ENCODE results near the gene HORMAD2. TPM values are rescaled to one million over a fixed set of nuclear protein-coding genes. Genes with fewer than 3 reads are reported as not detected.

HORMAD2 gene
- polyA plus RNA-seq, 1 of the 3 experiments (the other 2 are of a cell fraction), result not detected

DNA sequence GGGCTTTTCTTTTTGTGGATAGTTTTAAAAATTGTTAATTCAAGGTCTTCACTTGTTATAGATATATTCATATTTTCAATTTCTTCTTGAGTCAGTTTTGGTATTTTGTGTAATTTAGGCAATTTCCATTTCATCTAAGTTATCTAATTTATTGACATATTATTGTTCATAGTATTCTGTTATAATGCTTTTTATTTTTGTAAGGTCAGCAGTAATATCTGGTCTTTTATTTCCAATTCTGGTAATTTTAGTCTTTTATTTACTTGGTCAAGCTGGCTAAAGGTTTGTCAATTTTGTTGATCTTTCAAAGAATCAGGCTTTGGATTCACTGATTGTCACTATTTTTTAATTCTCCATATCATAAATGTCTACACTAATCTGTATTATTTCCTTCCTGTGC is 60.1 kb downstream of the HORMAD2 start:
- no peaks in the 10 kb centered on the region for H3K4me1 ChIP-seq (ENCODE audit: control insufficient read depth in 1 of 2, insufficient read depth in 2 of 2, low read depth in 1 of 2, low read length in 1 of 2)
- H3K79me2 ChIP-seq (ENCODE audit: insufficient read depth), result no peaks in the 10 kb centered on the region
- no peaks in the 10 kb centered on the region for H3F3A ChIP-seq (replicated peaks; ENCODE audit: insufficient read depth)
- H3K9me2 ChIP-seq, result no peaks in the 10 kb centered on the region
- H3K9ac ChIP-seq, result no peak overlapping the region
- TF ChIP-seq FOXM1 (IDR thresholded peaks at IDR 0.05; ENCODE audit: low read depth) (no peak), FOSL2 (IDR thresholded peaks at IDR 0.05; ENCODE audit: borderline replicate concordance, low read depth) (no peak), RCOR1 (IDR thresholded peaks at IDR 0.05; ENCODE audit: low read length) (no peak), TAF1 (IDR thresholded peaks at IDR 0.05; ENCODE audit: borderline replicate concordance, low read depth, low read length) (no peak), POLR2AphosphoS5 (IDR thresholded peaks at IDR 0.05; ENCODE audit: low read depth, low read length) (no peak), CHD2 (IDR thresholded peaks at IDR 0.05; ENCODE audit: low read length, partially characterized antibody) (no peak), RXRA (IDR thresholded peaks at IDR 0.05; ENCODE audit: borderline replicate concordance, low read depth) (no peak), GABPA (IDR thresholded peaks at IDR 0.05; ENCODE audit: low read depth) (no peak)
- TF ChIP-seq, protein P1, sequence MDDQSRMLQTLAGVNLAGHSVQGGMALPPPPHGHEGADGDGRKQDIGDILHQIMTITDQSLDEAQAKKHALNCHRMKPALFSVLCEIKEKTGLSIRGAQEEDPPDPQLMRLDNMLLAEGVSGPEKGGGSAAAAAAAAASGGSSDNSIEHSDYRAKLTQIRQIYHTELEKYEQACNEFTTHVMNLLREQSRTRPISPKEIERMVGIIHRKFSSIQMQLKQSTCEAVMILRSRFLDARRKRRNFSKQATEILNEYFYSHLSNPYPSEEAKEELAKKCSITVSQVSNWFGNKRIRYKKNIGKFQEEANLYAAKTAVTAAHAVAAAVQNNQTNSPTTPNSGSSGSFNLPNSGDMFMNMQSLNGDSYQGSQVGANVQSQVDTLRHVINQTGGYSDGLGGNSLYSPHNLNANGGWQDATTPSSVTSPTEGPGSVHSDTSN (IDR thresholded peaks at IDR 0.05), result no peak
- H3K36me3 ChIP-seq (replicated peaks in 1 of 2; ENCODE audit: control insufficient read depth in 1 of 2, insufficient read depth in 2 of 2, low read length in 1 of 2), result no peaks in the 10 kb centered on the region
- ChIA-PET POLR2A (no interaction called here), CTCF (interaction anchor here (1.7 kb wide), 1 partner anchor 123 kb away, joined by 5 read pairs; no protein-coding TSS in a partner anchor)
- DNase-seq, result no peak
- H3K27ac ChIP-seq (ENCODE audit: low read depth in 2 of 2, low read length in 1 of 2), result no peak overlapping the region
- H3K9me3 ChIP-seq, result peaks cover 12% of the 10 kb centered on the region; the same call in 1 of the 2 replicates
- no peak overlapping the region for H3K4me2 ChIP-seq
- no peak overlapping the region for H2AFZ ChIP-seq (ENCODE audit: low read depth)
- no peaks in the 10 kb centered on the region for H3K27me3 ChIP-seq (ENCODE audit: insufficient read depth)
- no peaks in the 10 kb centered on the region for H4K20me1 ChIP-seq (ENCODE audit: insufficient read depth)
- H3K4me3 ChIP-seq (ENCODE audit: low read depth in 2 of 2, low read length in 1 of 2), result no peak overlapping the region

DNA sequence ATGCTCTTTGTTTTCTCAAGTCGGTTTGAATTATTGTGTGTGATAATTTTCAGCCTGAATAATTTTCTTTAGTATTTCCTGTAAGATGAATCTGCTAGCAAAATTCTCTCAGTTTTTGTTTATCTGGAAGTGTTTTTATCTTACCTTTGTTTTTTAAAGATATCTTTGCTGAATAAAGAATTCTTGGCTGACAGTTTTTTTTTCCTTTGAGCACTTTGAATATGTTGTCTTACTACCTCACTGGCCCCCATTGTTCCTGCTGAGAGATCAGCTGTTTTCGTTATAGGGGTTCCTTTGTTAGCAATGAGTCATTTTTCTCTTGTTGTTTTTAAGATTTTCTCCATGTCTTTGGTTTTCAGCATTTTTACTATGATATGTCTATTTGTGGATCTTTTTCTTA is 63.0 kb downstream of the HORMAD2 start:
- Histone ChIP-seq H3K4me1 (ENCODE audit: control insufficient read depth in 1 of 2, insufficient read depth in 2 of 2, low read depth in 1 of 2, low read length in 1 of 2) (no peaks in the 10 kb centered on the region), H3K9me3 (peaks cover 12% of the 10 kb centered on the region; the same call in 1 of the 2 replicates), H3K27ac (ENCODE audit: low read depth in 2 of 2, low read length in 1 of 2) (no peak overlapping the region), H4K20me1 (ENCODE audit: insufficient read depth) (no peaks in the 10 kb centered on the region), H3K9me2 (no peaks in the 10 kb centered on the region), H3K9ac (no peak overlapping the region), H3K4me2 (no peak overlapping the region), H3K4me3 (ENCODE audit: low read depth in 2 of 2, low read length in 1 of 2) (no peak overlapping the region), H3K36me3 (replicated peaks in 1 of 2; ENCODE audit: control insufficient read depth in 1 of 2, insufficient read depth in 2 of 2, low read length in 1 of 2) (peaks cover 0 to 3% of the 10 kb centered on the region in 2 experiments), H3K79me2 (ENCODE audit: insufficient read depth) (no peaks in the 10 kb centered on the region), H3F3A (replicated peaks; ENCODE audit: insufficient read depth) (no peaks in the 10 kb centered on the region), H3K27me3 (ENCODE audit: insufficient read depth) (no peaks in the 10 kb centered on the region), H2AFZ (ENCODE audit: low read depth) (no peak overlapping the region)
- WGBS (ENCODE audit: low lambda C conversion rate), result 50% methylated on average over 2 of the region's 2 CpGs
- CTCF ChIA-PET, result no interaction called here
- POLR2A ChIA-PET, result no interaction called here
- no peak for DNase-seq
- TF ChIP-seq, protein P2, sequence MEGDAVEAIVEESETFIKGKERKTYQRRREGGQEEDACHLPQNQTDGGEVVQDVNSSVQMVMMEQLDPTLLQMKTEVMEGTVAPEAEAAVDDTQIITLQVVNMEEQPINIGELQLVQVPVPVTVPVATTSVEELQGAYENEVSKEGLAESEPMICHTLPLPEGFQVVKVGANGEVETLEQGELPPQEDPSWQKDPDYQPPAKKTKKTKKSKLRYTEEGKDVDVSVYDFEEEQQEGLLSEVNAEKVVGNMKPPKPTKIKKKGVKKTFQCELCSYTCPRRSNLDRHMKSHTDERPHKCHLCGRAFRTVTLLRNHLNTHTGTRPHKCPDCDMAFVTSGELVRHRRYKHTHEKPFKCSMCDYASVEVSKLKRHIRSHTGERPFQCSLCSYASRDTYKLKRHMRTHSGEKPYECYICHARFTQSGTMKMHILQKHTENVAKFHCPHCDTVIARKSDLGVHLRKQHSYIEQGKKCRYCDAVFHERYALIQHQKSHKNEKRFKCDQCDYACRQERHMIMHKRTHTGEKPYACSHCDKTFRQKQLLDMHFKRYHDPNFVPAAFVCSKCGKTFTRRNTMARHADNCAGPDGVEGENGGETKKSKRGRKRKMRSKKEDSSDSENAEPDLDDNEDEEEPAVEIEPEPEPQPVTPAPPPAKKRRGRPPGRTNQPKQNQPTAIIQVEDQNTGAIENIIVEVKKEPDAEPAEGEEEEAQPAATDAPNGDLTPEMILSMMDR (IDR thresholded peaks at IDR 0.05), result no peak
- TF ChIP-seq TCF12 (IDR thresholded peaks at IDR 0.05), result no peak
- no peak for TF ChIP-seq EP300 (IDR thresholded peaks at IDR 0.05; ENCODE audit: borderline replicate concordance in 1 of 2, low read depth in 1 of 2, low read length in 1 of 2)
- TF ChIP-seq, protein P1 (IDR thresholded peaks at IDR 0.05), result no peak
- TF ChIP-seq TAF1 (IDR thresholded peaks at IDR 0.05; ENCODE audit: borderline replicate concordance, low read depth, low read length), result no peak
- TF ChIP-seq, protein P3, sequence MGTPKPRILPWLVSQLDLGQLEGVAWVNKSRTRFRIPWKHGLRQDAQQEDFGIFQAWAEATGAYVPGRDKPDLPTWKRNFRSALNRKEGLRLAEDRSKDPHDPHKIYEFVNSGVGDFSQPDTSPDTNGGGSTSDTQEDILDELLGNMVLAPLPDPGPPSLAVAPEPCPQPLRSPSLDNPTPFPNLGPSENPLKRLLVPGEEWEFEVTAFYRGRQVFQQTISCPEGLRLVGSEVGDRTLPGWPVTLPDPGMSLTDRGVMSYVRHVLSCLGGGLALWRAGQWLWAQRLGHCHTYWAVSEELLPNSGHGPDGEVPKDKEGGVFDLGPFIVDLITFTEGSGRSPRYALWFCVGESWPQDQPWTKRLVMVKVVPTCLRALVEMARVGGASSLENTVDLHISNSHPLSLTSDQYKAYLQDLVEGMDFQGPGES (IDR thresholded peaks at IDR 0.05; ENCODE audit: low read depth, low read length), result no peak
- TF ChIP-seq FOXM1 (IDR thresholded peaks at IDR 0.05; ENCODE audit: low read depth), result no peak
- TF ChIP-seq FOSL2 (IDR thresholded peaks at IDR 0.05; ENCODE audit: borderline replicate concordance, low read depth), result no peak
- no peak for TF ChIP-seq NFIC (IDR thresholded peaks at IDR 0.05; ENCODE audit: borderline replicate concordance)
- TF ChIP-seq, protein P4, sequence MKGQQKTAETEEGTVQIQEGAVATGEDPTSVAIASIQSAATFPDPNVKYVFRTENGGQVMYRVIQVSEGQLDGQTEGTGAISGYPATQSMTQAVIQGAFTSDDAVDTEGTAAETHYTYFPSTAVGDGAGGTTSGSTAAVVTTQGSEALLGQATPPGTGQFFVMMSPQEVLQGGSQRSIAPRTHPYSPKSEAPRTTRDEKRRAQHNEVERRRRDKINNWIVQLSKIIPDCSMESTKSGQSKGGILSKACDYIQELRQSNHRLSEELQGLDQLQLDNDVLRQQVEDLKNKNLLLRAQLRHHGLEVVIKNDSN (IDR thresholded peaks at IDR 0.05; ENCODE audit: borderline replicate concordance, low read depth), result no peak
- TF ChIP-seq NRF1 (IDR thresholded peaks at IDR 0.05; ENCODE audit: low read depth, low read length), result no peak
- no peak for TF ChIP-seq MEF2A (IDR thresholded peaks at IDR 0.05; ENCODE audit: borderline replicate concordance, low read depth)
- TF ChIP-seq, protein P5, sequence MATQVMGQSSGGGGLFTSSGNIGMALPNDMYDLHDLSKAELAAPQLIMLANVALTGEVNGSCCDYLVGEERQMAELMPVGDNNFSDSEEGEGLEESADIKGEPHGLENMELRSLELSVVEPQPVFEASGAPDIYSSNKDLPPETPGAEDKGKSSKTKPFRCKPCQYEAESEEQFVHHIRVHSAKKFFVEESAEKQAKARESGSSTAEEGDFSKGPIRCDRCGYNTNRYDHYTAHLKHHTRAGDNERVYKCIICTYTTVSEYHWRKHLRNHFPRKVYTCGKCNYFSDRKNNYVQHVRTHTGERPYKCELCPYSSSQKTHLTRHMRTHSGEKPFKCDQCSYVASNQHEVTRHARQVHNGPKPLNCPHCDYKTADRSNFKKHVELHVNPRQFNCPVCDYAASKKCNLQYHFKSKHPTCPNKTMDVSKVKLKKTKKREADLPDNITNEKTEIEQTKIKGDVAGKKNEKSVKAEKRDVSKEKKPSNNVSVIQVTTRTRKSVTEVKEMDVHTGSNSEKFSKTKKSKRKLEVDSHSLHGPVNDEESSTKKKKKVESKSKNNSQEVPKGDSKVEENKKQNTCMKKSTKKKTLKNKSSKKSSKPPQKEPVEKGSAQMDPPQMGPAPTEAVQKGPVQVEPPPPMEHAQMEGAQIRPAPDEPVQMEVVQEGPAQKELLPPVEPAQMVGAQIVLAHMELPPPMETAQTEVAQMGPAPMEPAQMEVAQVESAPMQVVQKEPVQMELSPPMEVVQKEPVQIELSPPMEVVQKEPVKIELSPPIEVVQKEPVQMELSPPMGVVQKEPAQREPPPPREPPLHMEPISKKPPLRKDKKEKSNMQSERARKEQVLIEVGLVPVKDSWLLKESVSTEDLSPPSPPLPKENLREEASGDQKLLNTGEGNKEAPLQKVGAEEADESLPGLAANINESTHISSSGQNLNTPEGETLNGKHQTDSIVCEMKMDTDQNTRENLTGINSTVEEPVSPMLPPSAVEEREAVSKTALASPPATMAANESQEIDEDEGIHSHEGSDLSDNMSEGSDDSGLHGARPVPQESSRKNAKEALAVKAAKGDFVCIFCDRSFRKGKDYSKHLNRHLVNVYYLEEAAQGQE (IDR thresholded peaks at IDR 0.05; ENCODE audit: low read depth, low read length), result no peak
- TF ChIP-seq POLR2AphosphoS5 (IDR thresholded peaks at IDR 0.05; ENCODE audit: low read depth, low read length), result no peak
